ENCODE results near the gene FAM83C. TPM values are rescaled to one million over a fixed set of nuclear protein-coding genes. Genes with fewer than 3 reads are reported as not detected.

FAM83C gene
- total and polyA plus RNA-seq, 10 of the 15 experiments (the other 5 are each of a cell fraction or from before 2014, with no cell fraction given) = not detected

DNA sequence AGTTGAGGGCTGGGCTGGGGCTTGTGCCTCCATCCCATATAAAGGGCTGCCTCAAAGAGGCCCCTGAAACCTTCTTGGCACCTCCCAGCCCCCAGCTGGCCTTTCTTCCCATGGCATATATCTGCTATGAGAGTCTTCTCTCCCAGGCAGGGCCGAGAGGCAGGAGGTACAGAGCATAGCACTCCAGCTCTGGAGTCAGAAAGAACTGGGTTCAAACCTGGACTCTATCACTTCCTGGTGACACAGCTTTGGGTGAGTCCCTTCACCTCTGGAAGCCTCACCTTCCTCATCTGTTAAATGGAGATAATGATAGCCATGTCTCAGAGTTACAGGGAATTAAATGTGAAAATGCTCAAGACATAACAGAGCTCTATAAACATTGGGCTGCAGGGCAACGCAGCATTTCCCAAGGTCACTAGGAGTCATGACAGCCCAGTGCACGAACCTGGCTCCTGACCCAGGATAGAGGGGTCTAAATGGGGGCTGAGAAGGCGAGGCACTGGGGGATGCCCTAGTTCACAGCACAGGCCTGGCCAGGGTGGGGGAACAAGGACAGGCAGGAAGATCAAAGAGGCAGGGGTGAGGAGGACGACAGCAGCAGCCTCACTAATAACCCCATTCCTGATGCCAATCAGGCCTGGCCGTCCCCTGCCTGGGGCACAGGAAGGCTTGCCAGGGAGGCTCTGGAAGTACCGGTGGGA is 1.9 kb downstream of the FAM83C start:
- no peak for ATAC-seq
- no peaks in the 10 kb centered on the region for H3K27me3 ChIP-seq (replicated peaks in 1 of 2; ENCODE audit: control insufficient read depth in 2 of 2, insufficient read depth in 2 of 2, low read length in 1 of 2)
- H3K4me1 ChIP-seq (ENCODE audit: control insufficient read depth, insufficient read depth, low read length) = no peaks in the 10 kb centered on the region; the same call in 1 of the 2 replicates
- no peak overlapping the region for H3K27ac ChIP-seq (ENCODE audit: control insufficient read depth, insufficient read depth)
- ChIA-PET RAD21 (ENCODE audit: unreplicated experiment) (no interaction called here), CTCF (interaction anchor here (0.6 to 1.2 kb wide), 3 partner anchors 17 to 455 kb away, joined by 3 to 4 read pairs (median 3); no protein-coding TSS in a partner anchor), POLR2A (interaction anchor here (0.5 kb wide), 1 partner anchor 1354 kb away, joined by 3 read pairs; no protein-coding TSS in a partner anchor), SMC1A (ENCODE audit: uncharacterized antibody, unreplicated experiment) (interaction anchor here (0.6 kb wide), 1 partner anchor 165 kb away, joined by 3 read pairs; the partner anchor contains the start of gene CEP250)
- no TSS peak for BruUV-seq (replicated peaks)
- no peak overlapping the region for H3K9ac ChIP-seq (ENCODE audit: control insufficient read depth, insufficient read depth, low read length)
- WGBS (ENCODE audit: insufficient coverage, insufficient replicate concordance, low lambda C conversion rate, missing lambda C conversion rate) = 20% methylated on average over 7 of the region's 7 CpGs
- H4K20me1 ChIP-seq (ENCODE audit: control insufficient read depth, insufficient read depth) = no peaks in the 10 kb centered on the region
- FAIRE-seq = no peak
- no peaks in the 10 kb centered on the region for H3K79me2 ChIP-seq (ENCODE audit: control insufficient read depth, insufficient read depth, low read length)
- H3K9me3 ChIP-seq (replicated peaks; ENCODE audit: control insufficient read depth, insufficient read depth, low read length) = no peaks in the 10 kb centered on the region
- intact Hi-C loops (cut with micrococcal nuclease; ENCODE audit: unreplicated experiment) (no loop called here), in situ Hi-C loops (cut with MboI) (no loop called here)
- H3K36me3 ChIP-seq (ENCODE audit: control insufficient read depth in 2 of 2, insufficient read depth in 2 of 2, low read length in 1 of 2) = no peaks in the 10 kb centered on the region
- H3K4me3 ChIP-seq = no peak overlapping the region
- H3K4me2 ChIP-seq (ENCODE audit: control insufficient read depth, insufficient read depth) = no peak overlapping the region
- no peak for DNase-seq (ENCODE audit: low read depth, low spot score)
- no peak overlapping the region for H2AFZ ChIP-seq (ENCODE audit: control insufficient read depth, low read depth, low read length)
- TF ChIP-seq MYB (IDR thresholded peaks at IDR 0.05; ENCODE audit: borderline replicate concordance, low read depth, low read length) = no peak
- no peak for TF ChIP-seq NR2C1 (IDR thresholded peaks at IDR 0.05)
- no peak for TF ChIP-seq MEF2B (IDR thresholded peaks at IDR 0.05; ENCODE audit: partially characterized antibody, poor library complexity, severe bottlenecking)
- TF ChIP-seq ZNF687 (IDR thresholded peaks at IDR 0.05) = no peak
- TF ChIP-seq TCF7 (IDR thresholded peaks at IDR 0.05; ENCODE audit: borderline replicate concordance) = no peak
- TF ChIP-seq ZNF217 (IDR thresholded peaks at IDR 0.05) = no peak
- TF ChIP-seq, protein P1, sequence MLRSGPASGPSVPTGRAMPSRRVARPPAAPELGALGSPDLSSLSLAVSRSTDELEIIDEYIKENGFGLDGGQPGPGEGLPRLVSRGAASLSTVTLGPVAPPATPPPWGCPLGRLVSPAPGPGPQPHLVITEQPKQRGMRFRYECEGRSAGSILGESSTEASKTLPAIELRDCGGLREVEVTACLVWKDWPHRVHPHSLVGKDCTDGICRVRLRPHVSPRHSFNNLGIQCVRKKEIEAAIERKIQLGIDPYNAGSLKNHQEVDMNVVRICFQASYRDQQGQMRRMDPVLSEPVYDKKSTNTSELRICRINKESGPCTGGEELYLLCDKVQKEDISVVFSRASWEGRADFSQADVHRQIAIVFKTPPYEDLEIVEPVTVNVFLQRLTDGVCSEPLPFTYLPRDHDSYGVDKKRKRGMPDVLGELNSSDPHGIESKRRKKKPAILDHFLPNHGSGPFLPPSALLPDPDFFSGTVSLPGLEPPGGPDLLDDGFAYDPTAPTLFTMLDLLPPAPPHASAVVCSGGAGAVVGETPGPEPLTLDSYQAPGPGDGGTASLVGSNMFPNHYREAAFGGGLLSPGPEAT (IDR thresholded peaks at IDR 0.05; ENCODE audit: low read depth) = no peak
- TF ChIP-seq BRCA1 (IDR thresholded peaks at IDR 0.05; ENCODE audit: low read depth, low read length) = no peak
- no peak for TF ChIP-seq SREBF2 (IDR thresholded peaks at IDR 0.05; ENCODE audit: low read length)
- TF ChIP-seq YBX1 (IDR thresholded peaks at IDR 0.05) = no peak
- TF ChIP-seq, protein P2, sequence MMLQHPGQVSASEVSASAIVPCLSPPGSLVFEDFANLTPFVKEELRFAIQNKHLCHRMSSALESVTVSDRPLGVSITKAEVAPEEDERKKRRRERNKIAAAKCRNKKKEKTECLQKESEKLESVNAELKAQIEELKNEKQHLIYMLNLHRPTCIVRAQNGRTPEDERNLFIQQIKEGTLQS (IDR thresholded peaks at IDR 0.05; ENCODE audit: borderline replicate concordance, extremely low read depth, low read depth, low read length) = no peak
- TF ChIP-seq SMAD5 (IDR thresholded peaks at IDR 0.05; ENCODE audit: low read depth) = no peak
- TF ChIP-seq ZBTB33 (IDR thresholded peaks at IDR 0.05) = no peak
- no peak for TF ChIP-seq NFYB (IDR thresholded peaks at IDR 0.05; ENCODE audit: insufficient read depth, low read depth, low read length)
- TF ChIP-seq WRNIP1 (IDR thresholded peaks at IDR 0.05; ENCODE audit: borderline replicate concordance, low read depth, low read length) = no peak
- TF ChIP-seq SREBF1 (IDR thresholded peaks at IDR 0.05; ENCODE audit: low read length) = no peak
- TF ChIP-seq CREB1 (IDR thresholded peaks at IDR 0.05; ENCODE audit: low read depth) = no peak
